CD14-positive monocyte (primary cell): ENCODE measurements around the gene ATXN7L1. TPM values are rescaled to one million over a fixed set of nuclear protein-coding genes. Genes with fewer than 3 reads are reported as not detected.

ENCODE experiments used
- DNase-seq, 3 donors: peaks; one replicate each; pipeline ENCODE4 v3.0.0-alpha.2; 2011 to 2022
- H2AFZ ChIP-seq: 2 replicates; pipeline ENCODE4 v1.6.0; 2012; ENCODE audit warnings: mild to moderate bottlenecking, low read depth, low read length, inconsistent platforms; ENCODE audit not compliant: insufficient read depth, poor library complexity, severe bottlenecking
- H3K27ac ChIP-seq, 2 donors: 1 replicate in 1 of 2; 2 replicates in 1 of 2; pipeline ENCODE4 v1.5.1; 2012 to 2013; ENCODE audit warnings: low read length in 2 of 2, control low read depth in 1 of 2, inconsistent platforms in 1 of 2, low read depth in 1 of 2, mild to moderate bottlenecking in 1 of 2
- H3K27me3 ChIP-seq, 2 donors: one replicate each; pipeline versions ENCODE4 v1.6.0 to v1.6.1; 2011 to 2013; ENCODE audit warnings: low read length in 2 of 2; ENCODE audit not compliant: control insufficient read depth in 2 of 2, insufficient read depth in 2 of 2
- H3K36me3 ChIP-seq, 2 donors: replicated peaks in 1 of 2; 1 replicate in 1 of 2; 2 replicates in 1 of 2; pipeline versions ENCODE4 v1.5.1 to v1.6.1; 2012 to 2013; ENCODE audit warnings: low read length in 2 of 2, control low read depth in 1 of 2, inconsistent platforms in 1 of 2, mild to moderate bottlenecking in 1 of 2; ENCODE audit not compliant: insufficient read depth in 2 of 2, control insufficient read depth in 1 of 2
- H3K4me1 ChIP-seq, 2 donors: 1 replicate in 1 of 2; 2 replicates in 1 of 2; pipeline versions ENCODE4 v1.5.1 to v1.6.1; 2012 to 2013; ENCODE audit warnings: low read length in 2 of 2, control low read depth in 1 of 2, inconsistent platforms in 1 of 2, mild to moderate bottlenecking in 1 of 2, moderate library complexity in 1 of 2; ENCODE audit not compliant: insufficient read depth in 2 of 2, control insufficient read depth in 1 of 2
- H3K4me2 ChIP-seq: replicated peaks from 2 replicates; pipeline ENCODE3; 2012; ENCODE audit warnings: low read length, moderate library complexity, mild to moderate bottlenecking; ENCODE audit not compliant: poor library complexity, severe bottlenecking; ENCODE audit errors: extremely low read depth
- H3K4me3 ChIP-seq, 3 experiments: fragments of 200-600 bp in 1 of 3; sonication (generic) in 1 of 3; replicated peaks in 1 of 3; 1 replicate in 2 of 3; 2 replicates in 1 of 3; pipeline ENCODE4 v1.5.1; 2011 to 2013; ENCODE audit warnings: low read length in 3 of 3, mild to moderate bottlenecking in 3 of 3, control low read depth in 2 of 3, low read depth in 2 of 3, inconsistent platforms in 1 of 3, moderate library complexity in 1 of 3
- H3K79me2 ChIP-seq: 2 replicates; pipeline ENCODE4 v1.6.0; 2012; ENCODE audit warnings: mild to moderate bottlenecking, control low read depth, inconsistent platforms, low read length, moderate library complexity; ENCODE audit not compliant: insufficient read depth
- H3K9ac ChIP-seq: 2 replicates; pipeline ENCODE4 v1.6.0; 2017; ENCODE audit warnings: low read length, mild to moderate bottlenecking; ENCODE audit not compliant: insufficient read depth, poor library complexity, severe bottlenecking
- H3K9me3 ChIP-seq, 2 donors: replicated peaks in 1 of 2; 1 replicate in 1 of 2; 2 replicates in 1 of 2; pipeline versions ENCODE4 v1.5.1 to v1.6.1; 2012 to 2013; ENCODE audit warnings: low read length in 2 of 2, control low read depth in 1 of 2; ENCODE audit not compliant: control insufficient read depth in 1 of 2, insufficient read depth in 1 of 2
- H4K20me1 ChIP-seq: 2 replicates; pipeline ENCODE4 v1.6.0; 2012; ENCODE audit warnings: mild to moderate bottlenecking, low read length, control low read depth, moderate library complexity; ENCODE audit not compliant: insufficient read depth
- H3K27ac Mint-ChIP-seq, 7 donors: one replicate each; pipeline ENCODE4 v1.8.0; 2020; ENCODE audit warnings: mild to moderate bottlenecking in 7 of 7, mixed read lengths in 7 of 7, moderate library complexity in 6 of 7, inconsistent platforms in 2 of 7
- H3K27me3 Mint-ChIP-seq, 3 donors: one replicate each; pipeline ENCODE4 v1.8.0; 2021 to 2022; ENCODE audit warnings: low read depth in 3 of 3, mild to moderate bottlenecking in 3 of 3, mixed read lengths in 3 of 3, moderate library complexity in 3 of 3, inconsistent platforms in 1 of 3
- H3K36me3 Mint-ChIP-seq, 2 donors: one replicate each; pipeline ENCODE4 v1.8.0; 2020; ENCODE audit warnings: mixed read lengths in 2 of 2, inconsistent platforms in 1 of 2, mild to moderate bottlenecking in 1 of 2
- H3K4me1 Mint-ChIP-seq: one replicate; pipeline ENCODE4 v1.8.0; 2020; ENCODE audit warnings: mild to moderate bottlenecking, mixed read lengths
- H3K4me3 Mint-ChIP-seq, 2 donors: one replicate each; pipeline ENCODE4 v1.8.0; 2020; ENCODE audit warnings: mild to moderate bottlenecking in 2 of 2, mixed read lengths in 2 of 2, moderate library complexity in 1 of 2
- H3K9me3 Mint-ChIP-seq, 7 donors: one replicate each; pipeline ENCODE4 v1.8.0; 2020 to 2022; ENCODE audit warnings: mixed read lengths in 7 of 7, mild to moderate bottlenecking in 6 of 7, moderate library complexity in 6 of 7, inconsistent platforms in 2 of 7
- WGBS: methylation state at CpG from one replicate; pipeline ENCODE4 v1.1.5; 2013; ENCODE audit warnings: missing lambda C conversion rate; ENCODE audit not compliant: insufficient coverage; 5-methylcytosine and 5-hydroxymethylcytosine counted together
- intact Hi-C, 2 donors: fragments of 100-400 bp; cut with micrococcal nuclease; formaldehyde crosslinking; loops; one replicate each; pipeline versions ENCODE4 v1.15.0 to v1.15.1; 2023
- polyA plus RNA-seq, 3 donors: library from polyadenylated mRNA; depleted of rRNA in 1 of 3; unstranded in 2 of 3; stranded (reverse) in 1 of 3; fragments of 300-500 nt in 2 of 3; fragments of >200 nt in 1 of 3; fragmentation: Illumina TruSeq in 2 of 3; gene quantifications; 1 replicate in 2 of 3; 2 replicates in 1 of 3; pipeline ENCODE4 v1.2.3, GENCODE V29; 2012 to 2021
- TF ChIP-seq, protein P1 (sequence below): fragments of 200-600 bp; IDR thresholded peaks from one replicate; pipeline ENCODE4 v1.8.0; 2022; ENCODE audit warnings: antibody characterized with exemption, mild to moderate bottlenecking

ATXN7L1 gene
- polyA plus RNA-seq, 3 donors: 4.5 to 12.2 (median 11.2) TPM

DNA sequence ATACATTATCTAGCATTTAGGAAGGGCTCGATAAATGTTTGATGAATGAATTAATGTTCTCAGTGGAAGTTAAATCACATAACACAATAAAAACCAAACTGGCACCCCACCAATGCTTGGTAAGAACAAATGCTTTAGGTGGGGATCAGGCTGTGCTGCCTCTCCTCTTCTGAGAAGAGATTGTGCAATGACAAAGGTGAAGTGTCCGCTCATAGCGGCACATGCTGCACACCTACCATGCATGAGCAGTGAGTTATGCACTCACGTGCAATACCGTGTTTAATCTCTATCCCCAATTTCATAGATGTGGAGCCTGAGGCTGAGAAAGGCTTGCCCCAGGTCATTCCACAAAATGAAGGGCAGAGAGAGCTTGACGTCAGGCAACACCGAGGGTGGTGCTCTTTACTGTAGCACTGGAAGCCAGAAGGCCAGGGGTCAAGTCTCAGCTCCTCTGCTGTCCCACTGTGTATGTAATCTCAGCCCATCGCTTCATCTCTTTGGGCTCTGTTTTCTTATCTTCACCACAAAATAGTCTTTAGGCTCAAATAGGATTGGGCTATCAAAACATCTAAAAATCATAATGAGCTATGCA lies 222.2 kb downstream of the ATXN7L1 start:
- no peaks in the 10 kb centered on the region for H3K9me3 ChIP-seq
- TF ChIP-seq, protein P1, sequence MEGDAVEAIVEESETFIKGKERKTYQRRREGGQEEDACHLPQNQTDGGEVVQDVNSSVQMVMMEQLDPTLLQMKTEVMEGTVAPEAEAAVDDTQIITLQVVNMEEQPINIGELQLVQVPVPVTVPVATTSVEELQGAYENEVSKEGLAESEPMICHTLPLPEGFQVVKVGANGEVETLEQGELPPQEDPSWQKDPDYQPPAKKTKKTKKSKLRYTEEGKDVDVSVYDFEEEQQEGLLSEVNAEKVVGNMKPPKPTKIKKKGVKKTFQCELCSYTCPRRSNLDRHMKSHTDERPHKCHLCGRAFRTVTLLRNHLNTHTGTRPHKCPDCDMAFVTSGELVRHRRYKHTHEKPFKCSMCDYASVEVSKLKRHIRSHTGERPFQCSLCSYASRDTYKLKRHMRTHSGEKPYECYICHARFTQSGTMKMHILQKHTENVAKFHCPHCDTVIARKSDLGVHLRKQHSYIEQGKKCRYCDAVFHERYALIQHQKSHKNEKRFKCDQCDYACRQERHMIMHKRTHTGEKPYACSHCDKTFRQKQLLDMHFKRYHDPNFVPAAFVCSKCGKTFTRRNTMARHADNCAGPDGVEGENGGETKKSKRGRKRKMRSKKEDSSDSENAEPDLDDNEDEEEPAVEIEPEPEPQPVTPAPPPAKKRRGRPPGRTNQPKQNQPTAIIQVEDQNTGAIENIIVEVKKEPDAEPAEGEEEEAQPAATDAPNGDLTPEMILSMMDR: no peak
- H3K27me3 ChIP-seq: no peaks in the 10 kb centered on the region
- H3K27ac ChIP-seq: no peak overlapping the region
- H3K4me2 ChIP-seq: no peak overlapping the region
- H2AFZ ChIP-seq: no peak overlapping the region
- H3K9ac ChIP-seq: no peak overlapping the region
- intact Hi-C loops: loop anchor here (5.0 to 10.0 kb wide), 2 partner anchors 351 to 388 kb away; no protein-coding TSS in a partner anchor
- H3K36me3 Mint-ChIP-seq: peaks cover 69 to 84% of the 10 kb centered on the region in 2 donors
- peaks cover 30% of the 10 kb centered on the region for H3K79me2 ChIP-seq
- H3K4me3 Mint-ChIP-seq: no peak overlapping the region
- peaks cover 70% of the 10 kb centered on the region for H4K20me1 ChIP-seq
- no peaks in the 10 kb centered on the region for H3K4me1 Mint-ChIP-seq
- DNase-seq: no peak
- no peak overlapping the region for H3K4me3 ChIP-seq
- peak overlapping the region in 2 of 7 donors; percentile 32 to 63 for H3K27ac Mint-ChIP-seq
- no peaks in the 10 kb centered on the region for H3K9me3 Mint-ChIP-seq
- WGBS: 100% methylated on average over 3 of the region's 8 CpGs
- no peaks in the 10 kb centered on the region for H3K27me3 Mint-ChIP-seq
- peaks cover 66 to 79% of the 10 kb centered on the region in 2 donors for H3K36me3 ChIP-seq
- no peaks in the 10 kb centered on the region for H3K4me1 ChIP-seq

DNA sequence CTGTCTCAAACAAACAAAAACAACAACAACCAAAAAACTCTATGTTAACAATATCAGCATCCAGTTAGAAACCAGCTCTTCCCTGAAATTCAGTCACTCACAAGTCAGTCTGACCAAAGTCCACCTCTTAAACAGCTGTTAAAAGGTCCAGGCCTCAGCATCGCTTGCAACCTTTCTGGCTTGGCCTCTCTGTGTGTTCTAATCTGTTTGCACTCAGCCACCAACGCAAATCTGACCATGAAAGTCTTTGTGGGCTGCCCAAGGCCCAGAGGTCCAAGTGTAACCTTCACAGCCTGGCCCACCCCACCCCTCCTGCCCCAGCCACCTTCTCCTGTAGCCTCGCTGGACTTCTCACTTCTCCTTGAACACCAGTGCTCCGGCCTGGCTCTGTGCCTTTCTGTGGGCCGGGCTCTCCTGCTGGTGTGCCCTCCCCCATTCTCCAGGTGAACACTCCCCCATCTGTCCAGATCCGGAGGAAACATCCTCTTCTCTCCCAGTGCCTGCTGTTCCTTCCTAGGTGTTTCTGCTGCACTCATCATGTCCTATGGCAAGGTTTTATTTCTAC lies 222.9 kb downstream of the ATXN7L1 start:
- intact Hi-C loops: loop anchor here (2.0 to 10.0 kb wide), 3 partner anchors 351 to 389 kb away; no protein-coding TSS in a partner anchor
- WGBS: 97% methylated on average over 5 of the region's 6 CpGs
- Mint-ChIP-seq H3K27ac (peak overlapping the region in 3 of 7 donors; percentile 32 to 82 (median 63)), H3K36me3 (peaks cover 73 to 84% of the 10 kb centered on the region in 2 donors), H3K4me1 (no peaks in the 10 kb centered on the region), H3K27me3 (no peaks in the 10 kb centered on the region), H3K4me3 (no peak overlapping the region), H3K9me3 (no peaks in the 10 kb centered on the region)
- H3K9ac ChIP-seq: no peak overlapping the region
- no peaks in the 10 kb centered on the region for H3K4me1 ChIP-seq
- TF ChIP-seq, protein P1: no peak
- H3K27me3 ChIP-seq: no peaks in the 10 kb centered on the region
- no peak overlapping the region for H3K4me3 ChIP-seq
- H3K27ac ChIP-seq: no peak overlapping the region
- no peak overlapping the region for H3K4me2 ChIP-seq
- DNase-seq: no peak
- H3K79me2 ChIP-seq: peaks cover 30% of the 10 kb centered on the region
- no peak overlapping the region for H2AFZ ChIP-seq
- H3K9me3 ChIP-seq: no peaks in the 10 kb centered on the region
- peaks cover 75% of the 10 kb centered on the region for H4K20me1 ChIP-seq
- H3K36me3 ChIP-seq: peaks cover 67 to 81% of the 10 kb centered on the region in 2 donors
